Activated CD4-positive, alpha-beta T cell treated with anti-CD3 and anti-CD28 coated beads for 4 hours (primary cell): ENCODE data around the gene RPL3.
"Not testable (repeated sequence)": the region's sequence is repeated elsewhere in the genome, so short reads cannot be mapped to it uniquely, and the experiment has no call there.

Source experiments
- DNase-seq, 2 donors: peaks; one replicate each; pipeline ENCODE4 v3.0.0-alpha.2; 2020

Gene RPL3

DNA sequence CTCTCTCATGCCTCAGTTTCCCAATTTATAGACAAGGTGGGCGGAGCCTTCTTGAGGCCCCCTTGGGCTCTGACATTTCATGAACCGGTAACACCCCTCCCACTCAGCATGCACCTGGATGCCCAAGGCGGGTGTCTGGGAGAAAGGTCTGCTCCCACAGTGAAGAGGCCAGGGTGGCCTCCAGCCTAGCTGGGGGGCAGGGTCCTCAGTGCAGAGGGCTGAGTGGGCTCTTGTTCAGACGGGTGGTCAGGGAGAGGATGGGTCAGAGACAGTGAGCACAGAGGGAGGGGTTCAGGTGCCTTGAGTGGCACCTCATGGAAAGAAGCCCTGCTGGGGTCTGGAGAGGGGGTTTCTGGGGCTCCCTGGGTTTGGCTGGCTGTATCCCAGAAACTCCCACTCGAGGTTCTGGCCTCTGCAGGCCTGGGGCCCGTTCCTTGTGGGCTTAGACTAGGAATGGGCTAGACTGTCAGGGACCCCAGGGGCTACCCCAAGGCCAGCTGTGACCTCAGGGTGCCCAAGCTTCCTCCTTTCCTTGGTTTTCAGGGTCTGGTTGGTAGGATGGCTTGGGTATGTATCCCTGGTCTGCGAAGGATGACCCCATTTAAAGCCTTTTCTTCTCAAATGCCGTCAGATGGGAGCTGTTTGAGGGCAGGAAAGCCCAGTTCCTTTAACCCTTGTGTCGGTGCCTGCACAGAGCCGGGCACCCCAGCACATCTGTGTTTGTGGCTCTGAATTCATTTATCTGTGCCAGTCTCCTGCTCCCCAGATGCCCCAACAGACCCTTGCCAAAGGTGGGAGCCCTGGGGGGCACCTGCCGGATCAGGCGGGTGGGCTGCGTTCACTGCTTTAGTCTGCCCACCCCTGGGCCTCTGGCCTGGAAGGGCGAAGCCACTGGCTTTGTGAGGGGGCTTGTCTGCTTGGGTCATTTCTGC is 31.6 kb upstream of the RPL3 start:
- no peak for DNase-seq

DNA sequence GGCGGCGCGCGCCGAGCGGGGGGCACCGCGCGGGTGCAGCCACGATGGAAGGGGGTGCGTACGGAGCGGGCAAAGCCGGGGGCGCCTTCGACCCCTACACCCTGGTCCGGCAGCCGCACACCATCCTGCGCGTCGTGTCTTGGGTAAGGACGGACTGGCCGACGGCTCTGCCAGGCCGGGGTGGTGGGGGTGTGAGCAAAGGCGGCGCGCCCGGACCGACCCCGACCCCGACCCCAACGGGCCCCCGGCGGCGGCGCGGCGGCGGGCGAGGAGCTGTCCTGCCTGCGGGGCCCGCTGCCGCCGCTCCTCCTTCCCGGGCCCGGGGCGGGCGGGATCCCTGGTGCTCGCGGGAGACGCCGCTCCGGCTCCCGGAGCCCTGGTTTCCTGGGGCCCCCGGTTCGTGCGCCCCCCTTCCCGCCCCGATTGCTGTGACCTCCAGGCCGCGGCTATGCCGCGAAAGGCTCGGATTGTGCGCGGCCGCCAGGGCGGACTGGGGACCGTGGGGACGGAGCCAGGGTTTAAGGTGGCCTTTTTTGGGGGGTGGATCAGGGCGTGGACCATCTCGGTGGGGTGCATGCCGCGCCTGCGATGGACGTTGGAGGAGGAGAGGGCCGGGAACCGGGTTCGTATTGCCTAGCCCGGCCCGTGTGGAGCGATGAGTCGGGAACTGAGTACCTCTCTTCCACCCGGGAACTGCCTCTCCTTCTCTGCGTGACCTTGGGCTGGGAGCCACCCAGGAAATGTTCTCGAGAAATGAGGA is 30.7 kb upstream of the RPL3 start, which contains the start of gene SYNGR1:
SYNGR1 (plus strand) TSS at position 25 of the 760 bp plus-strand sequence; CDS start at position 45, 20 bp downstream.
- DNase-seq, result no peak

DNA sequence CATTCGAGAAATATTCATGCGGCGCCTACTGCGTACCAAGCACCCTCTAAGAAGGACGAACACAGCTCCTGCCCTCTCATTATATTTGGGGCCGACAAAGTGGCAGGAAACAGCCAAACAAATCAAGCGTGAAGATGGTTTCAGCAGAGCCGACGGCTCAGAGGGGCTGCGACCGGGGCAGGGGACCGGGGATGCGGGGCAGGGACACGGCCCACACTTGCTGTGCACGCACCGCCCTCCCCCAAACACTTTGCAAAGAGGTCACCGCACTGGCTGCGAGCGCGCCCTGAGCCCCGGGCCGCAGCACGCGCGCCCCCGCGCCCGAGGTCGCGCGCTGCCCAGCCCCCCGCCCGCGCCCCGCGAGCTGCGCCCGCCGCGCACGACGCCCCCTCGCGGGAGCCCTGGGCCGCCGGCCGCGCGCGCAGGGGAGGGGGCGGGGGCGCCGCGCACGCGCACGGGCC is 30.1 kb upstream of the RPL3 start:
- DNase-seq, result no peak

DNA sequence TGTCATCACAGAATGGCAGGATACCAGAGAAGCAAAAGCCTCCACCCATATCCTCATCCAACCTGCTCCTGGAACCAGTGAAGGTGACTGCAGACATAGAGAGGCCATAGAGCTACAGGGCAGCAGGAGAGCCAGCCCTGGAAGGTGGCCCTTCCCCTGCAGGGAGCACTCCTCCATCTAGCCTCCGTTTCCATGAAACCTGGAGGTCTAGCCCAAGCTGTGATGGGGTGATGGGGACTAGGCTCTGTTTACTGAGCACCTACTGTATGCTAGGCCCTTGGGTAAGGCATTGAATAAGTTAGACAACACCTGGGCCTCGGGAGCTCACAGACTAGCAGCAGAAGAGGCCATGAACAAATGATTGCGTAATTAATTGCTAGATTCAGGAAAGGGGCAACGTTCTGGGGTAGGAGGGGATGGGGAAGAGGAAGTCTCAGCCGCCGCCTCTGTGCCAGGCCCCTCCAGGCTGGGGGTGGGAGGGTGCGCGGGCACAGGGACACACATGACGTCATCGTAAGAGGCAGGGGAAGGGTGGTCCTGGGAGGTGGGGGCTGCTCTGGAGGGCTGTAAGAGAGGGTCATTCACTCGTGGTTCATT is 29.6 kb upstream of the RPL3 start:
- no peak for DNase-seq

DNA sequence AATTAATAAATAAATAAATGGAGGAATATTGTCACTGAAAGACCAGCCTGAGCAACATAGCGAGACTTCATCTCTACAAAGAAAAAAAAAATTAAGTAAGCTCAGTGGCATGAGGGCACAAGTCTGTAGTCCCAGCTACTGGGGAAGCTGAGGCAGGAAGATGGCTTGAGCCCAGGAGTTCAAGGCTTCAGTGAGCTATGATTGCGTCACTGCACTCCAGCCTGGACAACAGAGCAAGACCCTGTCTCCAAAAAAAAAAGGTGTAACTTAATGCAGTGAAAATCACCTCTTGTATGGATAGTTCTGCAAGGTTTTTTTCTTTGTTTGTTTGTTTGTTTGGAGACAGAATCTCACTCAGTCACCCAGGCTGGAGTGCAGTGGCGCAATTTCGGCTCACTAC is 25.8 kb upstream of the RPL3 start:
- no peak for DNase-seq

DNA sequence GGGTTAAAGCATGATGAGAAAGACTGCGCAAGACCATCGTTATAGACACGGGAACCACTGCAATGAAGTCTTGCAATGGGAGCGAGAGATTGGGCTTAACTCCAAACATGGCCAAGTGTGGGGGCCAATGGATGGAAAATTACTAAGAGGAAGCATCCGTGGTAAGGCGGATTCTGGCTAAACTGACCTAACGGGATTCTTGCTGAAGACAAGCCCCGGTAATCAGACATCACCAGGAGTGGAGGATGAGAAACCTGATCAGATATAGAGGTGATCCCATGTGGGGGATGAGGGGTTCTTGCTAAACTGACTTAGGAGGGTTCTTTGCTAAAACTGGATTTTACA is 24.6 kb upstream of the RPL3 start:
- DNase-seq, result no peak

DNA sequence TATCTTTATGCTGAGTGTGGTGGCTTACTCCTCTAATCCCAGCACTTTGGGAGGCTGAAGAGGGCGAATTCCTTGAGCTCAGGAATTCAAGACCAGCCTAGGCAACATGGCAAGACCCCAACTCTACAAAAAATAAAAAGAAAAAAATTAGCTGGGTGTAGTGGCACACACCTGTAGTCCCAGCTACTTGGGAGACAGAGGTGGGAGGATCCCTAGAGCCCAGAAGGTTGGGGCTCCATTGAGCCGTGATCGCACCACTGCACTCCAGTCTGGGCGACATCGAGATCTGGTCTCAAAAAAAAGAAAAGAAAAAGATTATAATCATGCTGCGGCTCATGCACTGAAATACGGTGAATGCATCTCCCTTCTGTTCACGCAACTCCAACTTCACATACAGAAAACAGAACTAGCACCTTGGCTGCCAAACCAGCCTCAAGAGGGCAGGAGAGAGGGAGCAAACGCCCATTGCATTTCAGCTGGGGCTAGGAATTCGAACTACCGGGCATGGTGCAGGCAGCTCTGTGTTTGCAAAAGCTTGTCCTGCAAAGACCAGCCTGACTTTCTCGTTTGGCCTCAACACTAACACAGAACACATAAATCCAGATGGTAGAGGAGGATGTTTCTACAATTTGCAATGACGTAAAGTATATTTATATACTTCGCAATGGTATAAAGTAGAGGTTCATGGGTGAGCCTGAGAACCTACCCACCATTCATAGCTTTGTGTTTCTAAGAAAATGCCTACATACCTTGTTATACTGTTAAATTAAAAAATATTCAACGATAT is 24.0 kb upstream of the RPL3 start:
- DNase-seq, result peak; percentile 38 to 56

DNA sequence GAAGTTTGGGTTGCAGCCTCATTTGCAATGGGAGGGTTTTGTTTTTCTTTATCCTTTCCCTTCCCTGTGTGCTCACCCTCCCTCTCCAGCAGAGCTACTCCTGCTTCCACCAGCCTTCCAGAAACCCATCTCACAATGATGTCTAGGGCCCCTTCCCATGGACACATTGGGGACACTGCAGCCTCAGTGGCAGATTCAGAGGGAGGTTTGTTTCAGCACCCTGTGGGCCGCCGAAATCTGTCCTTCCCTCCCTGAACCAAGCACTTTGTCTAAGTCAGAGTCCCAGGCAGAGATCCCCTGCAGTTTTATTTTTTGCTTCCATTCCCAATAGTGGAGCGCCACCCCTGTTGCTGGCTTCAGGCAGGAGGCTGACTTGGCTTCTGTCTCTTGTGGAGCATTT is 21.8 kb upstream of the RPL3 start:
- DNase-seq, result no peak

DNA sequence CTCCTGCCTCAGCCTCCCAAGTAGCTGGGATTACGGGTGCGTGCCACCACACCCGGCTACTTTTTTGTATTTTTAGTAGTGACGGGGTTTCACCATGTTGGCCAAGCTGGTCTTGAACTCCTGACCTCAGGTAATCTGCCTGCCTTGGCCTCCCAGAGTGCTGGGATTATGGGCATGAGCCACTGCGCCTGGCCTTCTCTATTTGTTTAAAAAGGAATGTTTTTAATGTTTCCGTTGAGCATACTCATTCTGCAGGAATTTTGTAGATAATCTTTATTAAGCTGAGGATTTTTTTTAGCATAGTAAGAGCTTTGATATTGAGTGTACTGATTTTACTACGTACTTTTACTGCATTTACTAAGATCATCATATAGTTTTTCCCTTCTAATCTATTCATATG is 20.4 kb upstream of the RPL3 start:
- DNase-seq, result not testable (repeated sequence)

DNA sequence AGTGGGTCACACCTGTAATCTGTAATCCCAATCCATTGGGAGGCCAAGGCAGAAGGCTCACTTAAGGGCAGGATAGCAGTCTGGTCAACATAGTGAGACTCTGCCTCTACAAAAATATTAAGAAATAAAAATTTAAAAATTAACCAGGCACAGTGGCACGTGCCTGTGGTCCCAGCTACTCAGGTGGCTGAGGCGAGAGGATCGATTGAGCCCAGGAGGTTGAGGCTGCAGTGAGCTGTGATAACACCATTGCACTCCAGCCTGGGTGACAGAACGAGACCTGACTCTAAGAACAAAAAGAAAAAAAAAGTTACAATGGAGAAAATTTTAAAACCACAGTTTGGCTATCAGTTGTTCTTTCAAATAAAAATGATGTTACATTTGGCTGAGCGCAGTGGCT is 17.0 kb upstream of the RPL3 start:
- no peak for DNase-seq

DNA sequence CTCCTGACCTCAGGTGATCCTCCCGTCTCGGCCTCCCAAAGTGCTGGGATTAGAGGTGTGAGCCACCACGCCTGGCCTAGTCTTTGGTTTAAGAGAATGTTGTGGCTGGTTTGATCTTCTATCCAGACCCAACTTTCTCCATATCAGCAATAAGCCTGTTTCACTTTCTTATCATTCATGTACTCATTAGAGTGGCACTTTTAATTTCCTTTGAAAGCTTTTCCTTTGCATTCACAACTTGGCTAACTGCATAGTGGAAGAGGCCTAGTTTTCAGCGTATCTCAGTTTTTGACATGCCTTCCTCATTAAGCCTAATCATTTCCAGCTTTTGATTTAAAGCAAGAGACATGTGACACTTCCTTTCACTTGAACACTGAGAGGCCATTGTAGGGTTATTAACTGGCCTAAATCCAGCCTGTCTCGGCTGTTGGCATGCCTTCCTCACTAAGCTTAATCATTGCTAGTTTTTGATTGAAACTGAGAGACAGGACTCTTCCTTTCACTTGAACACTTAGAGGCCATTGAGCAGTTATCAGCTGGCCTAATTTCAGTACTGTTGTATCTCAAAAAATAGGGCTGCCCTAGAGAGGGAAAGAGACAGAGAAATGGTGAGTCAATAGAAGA is 13.1 kb upstream of the RPL3 start:
- DNase-seq, result no peak

DNA sequence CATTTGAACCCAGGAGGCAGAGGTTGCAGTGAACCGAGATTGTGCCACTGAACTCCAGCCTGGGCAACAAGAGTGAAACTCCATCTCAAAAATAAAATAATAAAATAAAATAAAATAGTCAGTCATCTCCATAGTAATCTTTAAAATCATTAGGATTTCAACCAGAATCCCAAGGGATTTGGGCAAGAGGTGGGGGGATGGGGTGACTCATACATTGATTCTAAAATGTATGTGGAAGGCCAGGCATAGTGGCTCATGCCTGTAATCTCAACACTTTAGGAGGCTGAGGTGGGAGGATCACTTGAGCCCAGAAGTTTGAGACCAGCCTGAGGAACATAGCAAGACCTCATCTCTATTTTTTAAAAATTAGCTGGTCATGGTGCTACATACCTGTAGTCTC is 11.1 kb upstream of the RPL3 start:
- DNase-seq, result not testable (repeated sequence)

DNA sequence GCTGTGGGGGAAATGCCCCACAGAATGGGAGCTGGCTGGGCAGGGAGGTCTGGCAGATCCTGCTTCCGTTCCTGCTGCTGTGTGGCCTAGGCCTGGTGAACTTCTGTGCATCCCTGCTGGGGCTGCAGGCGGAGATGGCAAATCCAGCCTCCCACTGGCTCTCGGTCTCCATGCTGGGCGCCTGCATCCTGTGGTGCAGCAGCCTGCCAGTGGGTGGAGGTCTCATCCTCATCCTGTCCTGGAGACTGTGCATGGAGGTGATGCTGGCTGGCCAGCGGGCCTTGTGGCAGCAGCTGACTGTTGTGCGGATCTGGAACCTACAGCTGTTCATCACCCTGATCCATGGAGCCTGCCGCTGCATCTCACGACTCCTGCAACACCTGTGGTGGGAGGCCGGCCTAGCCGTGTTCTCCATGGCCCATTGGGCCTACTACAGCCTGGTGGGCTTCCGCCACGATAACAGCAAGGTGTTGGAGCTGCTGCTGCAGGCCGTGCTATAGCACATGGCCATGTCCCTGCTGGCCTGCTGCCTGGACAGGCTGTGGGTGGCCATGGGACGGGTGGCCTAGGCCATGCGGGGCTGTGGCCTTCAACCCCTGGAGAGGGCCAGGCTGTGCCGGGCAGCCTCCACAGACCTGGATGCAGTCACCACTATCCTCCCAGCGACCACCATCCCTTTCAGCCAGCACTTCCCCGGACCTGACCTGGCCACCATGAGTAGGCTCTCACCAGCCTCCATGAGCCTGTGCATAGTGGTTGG is 8.8 kb upstream of the RPL3 start:
- no peak for DNase-seq

DNA sequence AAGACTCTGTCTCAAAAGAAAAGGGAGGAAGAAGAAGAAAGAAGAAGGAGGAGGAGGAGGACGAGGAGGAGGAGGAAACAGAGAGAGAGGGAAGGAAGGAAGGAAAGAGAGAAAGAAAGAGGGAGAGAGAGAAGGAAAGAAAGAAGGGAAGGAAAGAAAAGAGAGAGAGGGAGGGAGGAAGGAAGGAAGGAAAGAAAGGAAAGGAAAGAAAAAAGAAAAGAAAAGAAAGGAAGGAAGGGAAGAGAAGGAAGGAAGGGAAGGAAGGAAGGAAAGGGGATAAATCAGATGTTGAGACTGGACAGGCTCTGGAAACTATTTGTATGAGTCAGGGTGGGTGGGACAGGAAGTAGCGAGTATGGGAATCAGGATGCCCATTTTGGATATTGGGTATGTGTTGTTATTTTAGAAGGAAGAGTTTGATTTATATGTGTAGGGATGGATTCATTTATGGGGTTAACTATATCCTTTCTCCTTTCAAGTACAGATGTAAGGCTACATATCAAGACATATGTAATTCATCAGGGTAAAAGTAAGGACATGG is 6.0 kb upstream of the RPL3 start:
- no peak for DNase-seq

DNA sequence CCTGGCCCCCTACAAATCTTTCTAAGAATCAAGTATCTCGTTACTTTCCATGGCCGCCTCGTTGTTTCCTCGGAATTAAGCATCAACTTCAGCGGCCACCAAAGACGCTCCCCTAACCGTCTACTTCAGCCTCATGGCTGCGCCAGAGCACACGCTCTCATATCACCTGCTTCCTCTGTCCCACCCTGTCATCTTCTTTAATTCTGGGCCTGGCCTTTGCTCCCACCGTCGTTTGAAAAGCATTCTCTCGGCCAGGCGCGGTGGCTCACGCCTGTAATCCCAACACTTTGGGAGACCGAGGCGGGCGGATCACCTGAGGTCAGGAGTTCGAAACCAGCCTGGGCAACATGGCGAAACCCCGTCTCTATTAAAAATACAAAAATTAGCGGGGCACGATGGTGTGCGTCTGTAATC is 1.2 kb upstream of the RPL3 start:
- DNase-seq, result not testable (repeated sequence)

DNA sequence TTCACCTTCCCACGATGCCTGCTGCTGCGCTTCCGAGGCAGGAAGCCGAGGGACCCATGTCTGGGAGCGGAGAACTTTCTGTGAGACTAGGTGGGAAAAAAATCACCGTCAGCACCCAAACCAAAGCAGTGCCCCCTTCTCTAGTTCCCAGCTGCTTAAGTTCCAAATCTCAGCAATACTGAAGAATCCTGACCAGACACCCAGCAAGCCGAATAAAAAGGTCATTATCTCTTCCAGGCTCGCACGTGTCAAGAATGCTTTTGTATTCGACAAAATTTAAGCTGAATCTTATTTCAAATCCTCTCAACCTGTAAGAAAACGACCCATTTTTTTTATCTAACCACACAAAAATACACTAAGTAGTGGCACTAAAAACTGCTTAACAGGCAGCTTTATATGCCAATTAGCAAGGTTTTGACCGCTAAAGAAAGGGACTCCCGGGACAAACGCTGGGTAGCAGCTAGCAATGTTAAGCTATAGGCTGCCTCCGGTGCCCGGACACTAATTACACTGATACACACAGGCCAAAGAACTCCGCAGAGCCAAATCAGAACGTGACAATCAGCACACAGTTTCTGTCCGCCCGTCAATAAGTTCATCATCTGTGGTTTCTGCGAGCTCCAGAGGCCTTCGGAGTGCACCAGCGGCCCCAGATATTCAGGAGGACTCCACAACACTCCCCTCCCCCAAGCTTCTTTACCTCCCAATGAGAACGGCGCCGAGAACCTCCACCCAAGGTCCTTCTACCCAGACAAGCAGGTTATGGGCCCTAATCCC is 728 bp downstream of the RPL3 start:
- peak in 1 of 2 donors; percentile 49 for DNase-seq

DNA sequence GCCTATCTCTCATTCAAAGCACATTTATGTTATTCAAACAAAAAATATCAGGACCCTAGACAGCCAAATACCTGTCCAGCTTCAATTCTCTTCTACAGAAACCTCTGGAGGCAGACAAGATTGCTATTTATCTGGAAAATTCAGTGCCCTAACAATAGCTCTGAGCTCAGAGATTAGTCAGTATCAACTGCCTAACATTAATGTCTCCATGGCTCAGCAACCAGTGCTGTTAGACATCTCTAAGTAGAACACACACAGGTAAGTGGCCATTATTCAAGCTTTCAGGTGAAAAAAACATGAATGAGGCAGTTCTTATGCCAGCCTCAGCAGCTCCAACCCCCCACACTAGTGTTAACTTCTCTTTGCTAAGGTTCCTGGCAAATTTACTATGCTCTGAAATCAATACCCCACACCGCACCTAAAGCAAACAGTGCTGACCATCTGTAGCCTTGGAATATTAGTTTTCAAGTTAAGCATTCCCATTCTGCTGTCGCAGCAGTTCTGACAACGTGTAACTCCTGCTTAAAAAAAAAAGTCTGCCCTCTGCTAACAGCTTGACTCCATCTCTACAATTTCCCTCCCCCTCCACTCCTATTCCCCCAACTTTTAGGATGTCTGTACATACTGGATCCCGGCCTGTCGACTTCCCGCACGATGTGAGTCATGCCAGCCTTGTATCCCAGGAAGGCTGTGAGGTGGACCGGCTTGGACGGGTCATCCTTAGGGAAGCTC is 1.5 kb downstream of the RPL3 start:
- no peak for DNase-seq

DNA sequence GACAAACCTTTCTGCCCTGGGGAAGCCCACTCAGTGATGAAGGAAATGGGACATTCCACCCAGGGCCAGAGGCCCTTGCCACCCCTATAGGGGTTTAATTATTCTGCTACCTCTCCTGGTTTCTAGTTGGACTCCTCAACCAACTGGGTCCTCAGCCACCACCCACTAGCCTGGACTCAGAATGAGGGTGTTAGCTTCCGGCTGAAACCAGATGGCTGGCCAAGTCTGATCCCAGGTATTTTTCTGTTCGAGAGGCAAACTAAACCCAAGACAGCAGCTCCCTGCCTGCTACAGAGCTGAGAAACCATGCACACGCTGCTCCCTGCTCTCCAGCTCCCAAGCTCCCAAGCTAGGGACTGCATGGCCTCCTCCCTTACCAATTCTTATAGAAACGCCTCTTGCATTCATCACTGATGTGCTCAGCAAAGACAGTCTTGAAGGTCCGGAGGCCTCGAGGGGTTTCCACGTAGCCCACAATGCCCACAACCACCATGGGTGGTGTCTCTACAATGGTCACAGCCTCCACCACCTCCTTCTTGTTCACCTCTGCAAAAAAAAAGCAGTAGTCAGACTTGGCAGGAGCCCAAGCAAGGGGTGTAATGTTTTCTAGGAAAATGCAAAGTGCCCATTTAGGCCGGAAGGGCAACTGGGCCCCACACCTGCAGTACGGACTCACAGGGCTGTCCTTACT is 2.2 kb downstream of the RPL3 start:
- DNase-seq, result no peak
